ENCODE measurements around the gene ADH6. TPM values are rescaled to one million over a fixed set of nuclear protein-coding genes. Genes with fewer than 3 reads are reported as not detected.

Gene ADH6
- 100 to 1,000 TPM in 3 of 6 experiments, 10 to 100 TPM in 3; 73.9 to 213 (median 124) TPM for total RNA-seq
- long read RNA-seq, transcript ADH6-203 (9 exons, 2,802 nt), result minor isoform, 10 of 27 reads
- long read RNA-seq, transcript ADH6-201 (8 exons, 1,691 nt), result major isoform, 11 of 27 reads
- long read RNA-seq, partial matches to known transcripts, result 3 of 27 reads
- long read RNA-seq, other reads (novel, unspliced or antisense), result 3 of 27 reads

DNA sequence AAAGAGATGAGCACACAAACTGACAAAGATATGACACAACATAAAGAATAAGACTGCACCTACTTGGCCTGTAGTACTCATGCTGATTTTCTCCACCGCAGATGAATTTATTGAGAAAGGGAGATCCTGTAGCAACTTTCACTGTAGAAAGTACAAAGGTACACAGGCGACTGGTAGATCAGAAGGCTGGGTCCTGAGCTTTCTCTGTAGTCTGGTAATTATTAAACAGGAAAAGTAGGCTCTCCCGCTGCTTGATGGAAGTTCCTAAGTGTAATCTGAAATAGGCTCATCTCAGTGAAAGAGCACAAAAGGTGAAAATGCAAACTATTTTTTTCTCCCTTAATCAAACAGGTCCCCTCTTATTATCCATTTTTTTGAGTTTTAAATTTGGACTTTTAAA lies at the start of gene ADH6:
TSS of gene ADH6 (minus strand) at position 175 of the 400 bp plus-strand sequence. CDS start at position 81, 94 bp downstream.
- peak within 1 kb of the TSS; percentile 30 to 59 (median 55) for H3K4me3 ChIP-seq
- H3K36me3 ChIP-seq, result peaks cover 0 to 5% (median 0%) of the 10 kb centered on the region in 4 donors
- TF ChIP-seq POLR2A (IDR thresholded peaks at IDR 0.05), result peak; percentile 59
- TF ChIP-seq, protein P1, sequence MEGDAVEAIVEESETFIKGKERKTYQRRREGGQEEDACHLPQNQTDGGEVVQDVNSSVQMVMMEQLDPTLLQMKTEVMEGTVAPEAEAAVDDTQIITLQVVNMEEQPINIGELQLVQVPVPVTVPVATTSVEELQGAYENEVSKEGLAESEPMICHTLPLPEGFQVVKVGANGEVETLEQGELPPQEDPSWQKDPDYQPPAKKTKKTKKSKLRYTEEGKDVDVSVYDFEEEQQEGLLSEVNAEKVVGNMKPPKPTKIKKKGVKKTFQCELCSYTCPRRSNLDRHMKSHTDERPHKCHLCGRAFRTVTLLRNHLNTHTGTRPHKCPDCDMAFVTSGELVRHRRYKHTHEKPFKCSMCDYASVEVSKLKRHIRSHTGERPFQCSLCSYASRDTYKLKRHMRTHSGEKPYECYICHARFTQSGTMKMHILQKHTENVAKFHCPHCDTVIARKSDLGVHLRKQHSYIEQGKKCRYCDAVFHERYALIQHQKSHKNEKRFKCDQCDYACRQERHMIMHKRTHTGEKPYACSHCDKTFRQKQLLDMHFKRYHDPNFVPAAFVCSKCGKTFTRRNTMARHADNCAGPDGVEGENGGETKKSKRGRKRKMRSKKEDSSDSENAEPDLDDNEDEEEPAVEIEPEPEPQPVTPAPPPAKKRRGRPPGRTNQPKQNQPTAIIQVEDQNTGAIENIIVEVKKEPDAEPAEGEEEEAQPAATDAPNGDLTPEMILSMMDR (IDR thresholded peaks at IDR 0.05), result no peak
- peaks cover 0 to 19% (median 2%) of the 10 kb centered on the region in 4 donors for H3K4me1 ChIP-seq
- H3K27me3 ChIP-seq, result no peaks in the 10 kb centered on the region
- peak within 1 kb of the TSS; percentile 16 to 79 (median 79) for H3K27ac ChIP-seq
- no peaks in the 10 kb centered on the region for H3K9me3 ChIP-seq
- 24% methylated on average over 3 of the region's 3 CpGs for WGBS (ENCODE audit: insufficient coverage, low coverage, low lambda C conversion rate, missing lambda C conversion rate)
- intact Hi-C loops (cut with DNase I), result no loop called here
- peak; percentile 95 to 97 (median 95) for ATAC-seq
- DNase-seq, result peak in 1 of 3 donors; percentile 53

DNA sequence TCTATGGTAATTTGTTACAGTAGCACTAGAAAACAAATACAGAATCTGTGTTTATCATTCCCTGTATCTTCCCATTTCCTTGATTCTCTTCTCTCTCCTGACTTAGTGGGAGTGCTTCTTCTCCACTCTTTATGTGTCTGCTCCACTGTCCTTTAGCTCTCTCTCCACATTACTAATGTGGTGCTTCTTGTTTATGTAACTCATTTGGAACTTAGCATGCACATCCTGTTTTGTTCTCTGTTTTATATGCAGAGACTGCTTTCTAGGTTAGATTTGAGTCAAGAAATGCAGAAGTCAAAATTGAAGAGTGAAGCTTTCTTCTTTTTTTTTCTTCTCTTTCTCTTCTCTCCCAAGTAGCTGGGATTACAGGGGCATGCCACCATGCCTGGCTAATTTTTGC lies 45.9 kb upstream of the ADH6 start:
- no peaks in the 10 kb centered on the region for H3K9me3 ChIP-seq
- peaks cover 0 to 4% (median 0%) of the 10 kb centered on the region in 4 donors for H3K4me1 ChIP-seq
- no peak for DNase-seq
- no peak for ATAC-seq
- no peaks in the 10 kb centered on the region for H3K36me3 ChIP-seq
- no peaks in the 10 kb centered on the region for H3K27me3 ChIP-seq
- no peak for TF ChIP-seq POLR2A (IDR thresholded peaks at IDR 0.05)
- TF ChIP-seq, protein P1 (IDR thresholded peaks at IDR 0.05), result no peak
- H3K27ac ChIP-seq, result no peak overlapping the region
- no peak overlapping the region for H3K4me3 ChIP-seq
- intact Hi-C loops (cut with DNase I), result no loop called here

GRCh38 chr4:99252746-99253145 lies 33.7 kb upstream of the ADH6 start:
- Histone ChIP-seq H3K27me3 (no peaks in the 10 kb centered on the region), H3K4me3 (no peak overlapping the region), H3K36me3 (no peaks in the 10 kb centered on the region), H3K9me3 (no peaks in the 10 kb centered on the region), H3K4me1 (no peaks in the 10 kb centered on the region), H3K27ac (no peak overlapping the region)
- TF ChIP-seq POLR2A (IDR thresholded peaks at IDR 0.05), result no peak
- TF ChIP-seq, protein P1 (IDR thresholded peaks at IDR 0.05), result no peak
- WGBS (ENCODE audit: insufficient coverage, low coverage, low lambda C conversion rate, missing lambda C conversion rate), result 89% methylated on average over 4 of the region's 4 CpGs
- intact Hi-C loops (cut with DNase I), result no loop called here
- no peak for ATAC-seq
- no peak for DNase-seq

- 80% methylated on average over 1 of the region's 1 CpG for WGBS (ENCODE audit: insufficient coverage, low coverage, low lambda C conversion rate, missing lambda C conversion rate)
- H3K4me1 ChIP-seq, result no peaks in the 10 kb centered on the region
- ATAC-seq (no peak), DNase-seq (no peak)
- H3K27ac ChIP-seq, result no peak overlapping the region
- no peaks in the 10 kb centered on the region for H3K9me3 ChIP-seq
- no peak overlapping the region for H3K4me3 ChIP-seq
- no peaks in the 10 kb centered on the region for H3K36me3 ChIP-seq
- TF ChIP-seq, protein P1 (IDR thresholded peaks at IDR 0.05), result no peak
- TF ChIP-seq POLR2A (IDR thresholded peaks at IDR 0.05), result no peak
- intact Hi-C loops (cut with DNase I), result no loop called here
- H3K27me3 ChIP-seq, result no peaks in the 10 kb centered on the region
These were observed 29.7 kb upstream of the ADH6 start for GRCh38 chr4:99248714-99249113.
